HL-60 (cell line): ENCODE data around the gene ADGRA1.

ENCODE experiments used
- DNase-seq, 2 experiments: peaks; one replicate each; pipeline ENCODE4 v3.0.0-alpha.2; 2010 to 2020; ENCODE audit warnings: low read depth in 1 of 2, low spot score in 1 of 2
- H3K27ac ChIP-seq: fragments of 250-450 bp; sonication (Bioruptor Pico); replicated peaks from 2 replicates; pipeline ENCODE4 v1.5.1; 2020; ENCODE audit warnings: mild to moderate bottlenecking, moderate library complexity
- H3K27me3 ChIP-seq: fragments of 250-450 bp; sonication (Bioruptor Pico); 2 replicates; pipeline ENCODE4 v1.5.1; 2021; ENCODE audit warnings: mild to moderate bottlenecking, moderate library complexity; ENCODE audit not compliant: insufficient read depth, poor library complexity, severe bottlenecking
- H3K4me3 ChIP-seq: replicated peaks from 2 replicates; pipeline ENCODE4 v1.5.1; 2011; ENCODE audit warnings: mild to moderate bottlenecking, control low read depth, low read length; ENCODE audit not compliant: insufficient read depth
- GABPA ChIP-seq: IDR thresholded peaks from 2 replicates; pipeline ENCODE4 v1.6.1; 2012; ENCODE audit warnings: low read depth
- POLR2AphosphoS5 ChIP-seq: IDR thresholded peaks from 2 replicates; pipeline ENCODE4 v1.6.1; 2012; ENCODE audit warnings: low read depth
- SPI1 ChIP-seq: IDR thresholded peaks from 2 replicates; pipeline ENCODE4 v1.6.1; 2012; ENCODE audit warnings: low read depth, mild to moderate bottlenecking, borderline replicate concordance
- TF ChIP-seq, protein P1 (sequence below): IDR thresholded peaks from one replicate; pipeline ENCODE4 v1.5.1; 2011; ENCODE audit warnings: low read length, control low read depth, inconsistent platforms; ENCODE audit not compliant: insufficient read depth
- TF ChIP-seq, protein P2 (sequence below): IDR thresholded peaks from 2 replicates; pipeline ENCODE4 v1.6.1; 2012; ENCODE audit warnings: low read depth; ENCODE audit not compliant: insufficient replicate concordance

ADGRA1 gene

GRCh38 chr10:133117036-133117687 lies 29.4 kb downstream of the ADGRA1 start:
- H3K27me3 ChIP-seq, result no peaks in the 10 kb centered on the region
- TF ChIP-seq, protein P1, sequence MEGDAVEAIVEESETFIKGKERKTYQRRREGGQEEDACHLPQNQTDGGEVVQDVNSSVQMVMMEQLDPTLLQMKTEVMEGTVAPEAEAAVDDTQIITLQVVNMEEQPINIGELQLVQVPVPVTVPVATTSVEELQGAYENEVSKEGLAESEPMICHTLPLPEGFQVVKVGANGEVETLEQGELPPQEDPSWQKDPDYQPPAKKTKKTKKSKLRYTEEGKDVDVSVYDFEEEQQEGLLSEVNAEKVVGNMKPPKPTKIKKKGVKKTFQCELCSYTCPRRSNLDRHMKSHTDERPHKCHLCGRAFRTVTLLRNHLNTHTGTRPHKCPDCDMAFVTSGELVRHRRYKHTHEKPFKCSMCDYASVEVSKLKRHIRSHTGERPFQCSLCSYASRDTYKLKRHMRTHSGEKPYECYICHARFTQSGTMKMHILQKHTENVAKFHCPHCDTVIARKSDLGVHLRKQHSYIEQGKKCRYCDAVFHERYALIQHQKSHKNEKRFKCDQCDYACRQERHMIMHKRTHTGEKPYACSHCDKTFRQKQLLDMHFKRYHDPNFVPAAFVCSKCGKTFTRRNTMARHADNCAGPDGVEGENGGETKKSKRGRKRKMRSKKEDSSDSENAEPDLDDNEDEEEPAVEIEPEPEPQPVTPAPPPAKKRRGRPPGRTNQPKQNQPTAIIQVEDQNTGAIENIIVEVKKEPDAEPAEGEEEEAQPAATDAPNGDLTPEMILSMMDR, result no peak
- TF ChIP-seq GABPA (no peak), SPI1 (no peak), POLR2AphosphoS5 (no peak)
- TF ChIP-seq, protein P2, sequence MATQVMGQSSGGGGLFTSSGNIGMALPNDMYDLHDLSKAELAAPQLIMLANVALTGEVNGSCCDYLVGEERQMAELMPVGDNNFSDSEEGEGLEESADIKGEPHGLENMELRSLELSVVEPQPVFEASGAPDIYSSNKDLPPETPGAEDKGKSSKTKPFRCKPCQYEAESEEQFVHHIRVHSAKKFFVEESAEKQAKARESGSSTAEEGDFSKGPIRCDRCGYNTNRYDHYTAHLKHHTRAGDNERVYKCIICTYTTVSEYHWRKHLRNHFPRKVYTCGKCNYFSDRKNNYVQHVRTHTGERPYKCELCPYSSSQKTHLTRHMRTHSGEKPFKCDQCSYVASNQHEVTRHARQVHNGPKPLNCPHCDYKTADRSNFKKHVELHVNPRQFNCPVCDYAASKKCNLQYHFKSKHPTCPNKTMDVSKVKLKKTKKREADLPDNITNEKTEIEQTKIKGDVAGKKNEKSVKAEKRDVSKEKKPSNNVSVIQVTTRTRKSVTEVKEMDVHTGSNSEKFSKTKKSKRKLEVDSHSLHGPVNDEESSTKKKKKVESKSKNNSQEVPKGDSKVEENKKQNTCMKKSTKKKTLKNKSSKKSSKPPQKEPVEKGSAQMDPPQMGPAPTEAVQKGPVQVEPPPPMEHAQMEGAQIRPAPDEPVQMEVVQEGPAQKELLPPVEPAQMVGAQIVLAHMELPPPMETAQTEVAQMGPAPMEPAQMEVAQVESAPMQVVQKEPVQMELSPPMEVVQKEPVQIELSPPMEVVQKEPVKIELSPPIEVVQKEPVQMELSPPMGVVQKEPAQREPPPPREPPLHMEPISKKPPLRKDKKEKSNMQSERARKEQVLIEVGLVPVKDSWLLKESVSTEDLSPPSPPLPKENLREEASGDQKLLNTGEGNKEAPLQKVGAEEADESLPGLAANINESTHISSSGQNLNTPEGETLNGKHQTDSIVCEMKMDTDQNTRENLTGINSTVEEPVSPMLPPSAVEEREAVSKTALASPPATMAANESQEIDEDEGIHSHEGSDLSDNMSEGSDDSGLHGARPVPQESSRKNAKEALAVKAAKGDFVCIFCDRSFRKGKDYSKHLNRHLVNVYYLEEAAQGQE, result no peak
- H3K4me3 ChIP-seq, result no peak overlapping the region
- no peak overlapping the region for H3K27ac ChIP-seq
- DNase-seq, result no peak

DNA sequence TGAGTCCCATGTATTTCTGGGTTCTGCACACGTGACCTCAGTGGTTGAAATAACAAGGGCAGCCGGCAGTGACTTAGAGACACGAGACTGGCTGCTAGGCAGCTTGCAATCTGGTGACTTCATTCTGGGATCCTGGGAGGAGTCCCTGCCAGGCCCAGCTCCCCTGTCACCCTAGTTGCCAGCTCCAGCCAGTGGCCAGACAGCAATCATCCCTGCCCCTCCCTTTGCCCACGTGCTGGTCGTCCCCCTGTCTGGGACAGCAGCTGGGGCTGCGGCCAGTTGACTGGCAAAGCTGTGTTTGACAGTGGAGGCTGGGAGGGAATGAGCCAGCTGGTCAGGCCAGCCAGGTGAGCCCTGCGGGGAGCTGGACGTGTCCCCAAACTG lies 30.0 kb downstream of the ADGRA1 start:
- DNase-seq, result no peak
- TF ChIP-seq, protein P2, result no peak
- no peak for TF ChIP-seq GABPA
- TF ChIP-seq POLR2AphosphoS5, result no peak
- TF ChIP-seq, protein P1, result no peak
- no peak for TF ChIP-seq SPI1
- Histone ChIP-seq H3K27ac (no peak overlapping the region), H3K4me3 (no peak overlapping the region), H3K27me3 (no peaks in the 10 kb centered on the region)

GRCh38 chr10:133121479-133121878 lies 33.8 kb downstream of the ADGRA1 start:
- Histone ChIP-seq H3K27me3 (peaks cover 15% of the 10 kb centered on the region), H3K27ac (no peak overlapping the region), H3K4me3 (no peak overlapping the region)
- TF ChIP-seq GABPA (no peak), SPI1 (no peak), POLR2AphosphoS5 (no peak)
- TF ChIP-seq, protein P1, result no peak
- TF ChIP-seq, protein P2, result no peak
- DNase-seq, result no peak
